ENCODE results near the gene TLR9.

GRCh38 chr3:52233108-52233591 lies 7.7 kb upstream of the TLR9 start:
- TF ChIP-seq CTCF (IDR thresholded peaks at IDR 0.05; ENCODE audit: borderline replicate concordance, extremely low read depth, low read length, poor library complexity, severe bottlenecking) (no peak), EZH2 (IDR thresholded peaks at IDR 0.05; ENCODE audit: borderline replicate concordance, low read depth, low read length, severe bottlenecking) (no peak)

Measured in DND-41 (cell line).